GM21717 (cell line): ENCODE data around the gene NSF.
"Not testable (repeated sequence)": the region's sequence is repeated elsewhere in the genome, so short reads cannot be mapped to it uniquely, and the experiment has no call there.

Source experiments
- ATAC-seq: cut with Tn5 transposase; IDR thresholded peaks from one replicate; pipeline ENCODE4 v1.9.1; 2021; ENCODE audit warnings: mild to moderate bottlenecking, moderate library complexity; ENCODE audit not compliant: unreplicated experiment

Gene NSF

DNA sequence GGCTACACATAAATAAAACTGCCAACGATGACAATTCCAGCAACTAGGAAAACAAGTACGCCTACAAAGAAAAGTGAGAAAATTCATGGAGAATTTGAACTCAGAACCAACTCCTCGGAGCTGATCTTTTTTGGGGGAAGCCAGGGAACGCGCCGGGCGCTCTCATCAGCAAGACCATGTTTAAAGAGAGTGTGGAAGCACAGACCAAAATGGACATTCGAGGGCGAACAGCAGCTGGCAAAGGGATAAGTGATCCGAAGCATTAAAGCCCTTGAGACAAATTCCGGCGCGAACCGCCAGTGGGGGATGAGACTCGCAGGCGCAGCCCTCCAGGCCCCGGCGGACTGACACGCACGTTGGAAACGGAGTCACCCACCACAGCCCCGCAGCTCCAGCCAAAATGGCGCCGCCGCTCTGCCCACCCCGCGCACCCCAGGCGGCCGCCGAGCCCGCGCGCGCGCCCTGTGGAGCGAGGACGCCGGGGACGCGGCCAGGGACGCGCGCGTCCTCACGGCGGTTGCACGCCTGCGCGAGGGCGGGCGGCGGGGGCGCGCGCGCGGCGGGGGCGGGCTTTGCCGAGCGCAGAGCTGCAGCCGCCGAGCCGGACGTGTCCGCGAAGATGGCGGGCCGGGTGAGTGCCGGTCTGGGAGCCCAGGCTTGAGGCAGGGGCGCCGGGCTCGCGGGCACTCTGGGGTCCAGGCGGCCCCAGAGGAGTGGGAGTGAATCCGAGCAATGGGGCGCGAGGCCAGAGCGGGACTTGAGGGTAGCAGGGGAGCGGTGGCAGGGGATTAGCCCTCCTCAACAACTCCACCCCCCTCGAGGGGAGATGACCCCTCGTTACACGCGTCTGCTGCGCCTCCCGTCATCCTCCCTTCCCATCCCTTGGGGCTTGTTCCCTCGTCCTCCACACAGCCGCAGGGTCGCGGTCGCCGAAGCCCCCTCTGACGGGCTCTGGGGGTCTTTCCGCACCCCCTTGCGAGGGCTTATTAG is at the start of gene NSF:
Gene NSF (plus strand): TSS at position 513 of the 990 bp plus-strand sequence. CDS start 107 bp downstream, at position 620.
- ATAC-seq = peak; percentile 48

DNA sequence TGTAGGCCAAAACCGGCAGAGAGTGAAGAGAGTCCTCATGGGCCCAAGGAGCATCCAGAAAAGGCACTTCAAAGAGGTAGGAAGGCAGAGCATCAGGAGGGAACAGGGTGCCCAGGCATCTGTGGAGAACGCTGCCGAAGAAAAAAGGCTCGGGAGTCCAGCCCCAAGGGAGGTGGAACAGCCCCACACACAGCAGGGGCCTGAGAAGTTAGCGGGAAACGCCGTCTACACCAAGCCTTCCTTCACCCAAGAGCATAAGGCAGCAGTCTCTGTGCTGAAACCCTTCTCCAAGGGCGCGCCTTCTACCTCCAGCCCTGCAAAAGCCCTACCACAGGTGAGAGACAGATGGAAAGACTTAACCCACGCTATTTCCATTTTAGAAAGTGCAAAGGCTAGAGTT is 41.9 kb upstream of the NSF start:
- ATAC-seq = not testable (repeated sequence)

DNA sequence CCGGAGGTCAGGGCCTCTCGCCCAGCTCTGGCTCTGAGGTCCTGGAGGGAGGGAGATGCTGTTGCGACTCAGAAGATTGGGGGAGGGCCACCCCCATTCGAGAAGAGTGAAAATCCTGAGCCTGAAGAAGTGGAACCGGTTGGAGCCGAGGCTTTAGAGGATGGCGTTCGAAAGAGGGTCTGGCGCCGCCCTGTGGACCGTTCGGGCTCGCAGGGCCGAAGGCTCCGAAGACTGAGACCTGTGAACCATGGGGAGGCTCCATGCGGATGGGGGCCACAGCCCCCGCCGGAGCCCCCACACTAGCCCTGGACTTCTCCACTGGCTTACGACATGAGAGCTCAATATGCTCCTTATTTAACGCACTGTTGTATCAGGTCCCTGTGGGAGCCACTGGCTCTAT is 31.3 kb upstream of the NSF start:
- not testable (repeated sequence) for ATAC-seq

DNA sequence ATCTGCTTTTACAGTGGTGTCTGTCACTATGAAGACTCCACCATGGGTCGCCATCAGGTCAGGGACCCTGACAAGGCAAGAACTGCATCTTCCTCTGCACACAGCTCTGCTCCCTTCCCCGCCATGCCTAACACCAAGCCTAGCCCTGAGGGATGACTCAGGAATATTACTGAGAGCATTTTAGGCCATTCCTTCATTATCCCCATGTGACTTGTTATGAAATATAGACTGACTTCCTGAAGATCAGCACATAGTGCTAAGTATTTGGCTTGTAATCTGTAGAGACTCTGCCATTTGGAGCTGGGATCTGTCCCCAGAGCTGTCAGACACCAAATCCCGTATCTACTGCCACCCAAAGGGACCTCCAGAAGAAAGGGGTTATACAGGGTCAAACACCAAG is 30.4 kb upstream of the NSF start:
- ATAC-seq = not testable (repeated sequence)

DNA sequence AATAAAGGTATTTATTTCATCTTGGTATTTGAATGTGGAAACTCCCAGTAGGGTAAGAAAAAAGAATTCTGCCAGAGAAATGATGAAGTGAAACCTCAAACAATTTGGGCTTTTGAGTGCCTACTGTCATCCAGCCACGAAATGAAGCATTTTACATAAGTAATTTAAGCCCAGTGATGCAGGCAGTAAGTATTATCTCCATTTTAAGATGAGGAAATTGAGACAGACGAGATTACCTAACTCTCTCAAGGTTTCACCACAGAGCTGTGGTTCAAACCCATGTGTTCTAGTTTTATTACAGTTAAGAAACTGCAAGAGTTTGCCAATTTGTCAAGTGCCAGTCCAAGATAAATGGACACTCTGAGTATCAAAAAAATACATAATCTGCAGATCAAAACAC is 24.2 kb upstream of the NSF start:
- not testable (repeated sequence) for ATAC-seq

DNA sequence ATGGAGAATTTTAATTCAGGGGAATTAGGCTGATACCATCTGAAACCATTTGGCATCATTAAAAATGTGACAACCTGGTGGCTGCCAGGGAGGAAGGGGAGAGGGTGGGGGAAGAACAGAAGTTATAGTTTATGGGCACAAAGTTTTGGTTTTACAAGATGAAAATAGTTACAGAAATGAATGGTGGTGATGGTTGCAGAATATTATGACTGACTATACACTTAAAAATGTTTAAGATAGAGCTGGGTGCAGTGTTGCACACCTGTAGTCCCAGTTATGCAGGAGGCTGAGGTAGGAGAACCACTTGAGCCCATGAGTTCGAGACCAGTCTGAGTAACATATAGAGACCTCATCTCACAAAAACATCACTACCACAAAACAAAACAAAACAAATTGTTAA is 23.5 kb upstream of the NSF start:
- ATAC-seq = not testable (repeated sequence)

DNA sequence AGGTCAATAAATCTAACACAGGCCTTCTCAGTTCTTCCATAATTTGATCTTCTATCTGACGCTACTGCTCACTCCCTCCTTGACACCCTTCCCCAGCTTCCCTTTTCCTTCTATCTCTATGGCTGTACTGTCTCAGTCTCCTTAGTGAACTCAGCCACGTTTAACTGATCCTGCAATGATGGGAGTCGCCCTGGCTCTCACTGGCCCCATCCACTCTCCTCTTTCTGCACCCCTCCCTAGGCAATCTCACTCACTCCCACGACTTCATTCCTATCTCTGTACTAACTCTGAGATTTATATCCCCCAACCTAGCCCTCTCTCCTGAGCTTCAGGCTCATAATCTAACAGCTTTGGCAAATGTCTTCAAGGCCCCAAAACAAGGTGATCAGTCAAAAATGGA is 18.7 kb upstream of the NSF start:
- ATAC-seq = not testable (repeated sequence)

DNA sequence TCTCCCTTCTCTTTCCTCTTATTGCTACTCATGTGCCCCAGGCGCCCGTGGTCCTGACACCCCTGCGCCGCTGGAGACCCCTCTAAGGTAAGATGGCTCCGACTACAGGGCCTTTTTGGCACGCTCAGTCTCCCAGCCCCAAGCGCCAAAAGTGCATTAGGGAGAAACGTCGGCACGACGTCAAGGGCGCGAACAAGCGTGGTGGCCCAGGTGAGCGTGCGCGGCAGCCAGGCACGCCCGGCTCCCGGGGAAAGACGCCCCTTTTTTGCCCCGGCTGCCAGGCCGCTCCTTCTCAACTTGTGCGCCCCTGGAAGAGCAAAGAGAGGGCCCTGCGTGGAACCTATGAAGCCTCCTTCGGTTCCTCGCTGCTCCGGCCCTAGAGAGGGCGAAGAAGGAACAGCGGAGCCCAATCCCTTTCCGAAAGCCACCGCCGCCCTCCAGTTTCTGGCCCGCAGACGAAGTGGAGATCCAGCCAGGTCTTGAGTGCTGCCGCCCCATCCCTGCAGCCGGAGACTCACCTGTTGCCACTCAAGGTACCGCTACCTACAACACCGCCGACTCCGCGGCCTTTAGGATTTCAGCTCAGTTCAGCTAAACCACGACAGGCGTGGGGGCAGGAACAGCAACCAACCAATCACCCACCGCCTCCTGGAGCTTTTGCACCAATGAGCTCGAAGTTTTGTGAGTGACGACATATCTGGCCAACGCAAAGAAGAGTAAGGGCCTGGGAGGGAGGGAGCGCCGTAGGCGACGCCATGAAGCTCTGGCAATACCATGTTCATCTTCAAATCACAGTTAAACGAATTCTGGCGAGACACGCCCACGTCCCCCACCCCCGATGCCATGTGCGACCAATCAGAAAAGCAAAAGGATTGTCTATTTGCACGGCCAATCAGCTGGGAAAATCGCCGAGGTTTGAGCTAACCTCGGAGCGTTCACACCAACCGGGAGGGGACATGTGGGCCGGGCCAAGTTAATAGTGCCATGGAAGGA is 11.1 kb upstream of the NSF start, which contains the start of gene ARL17A:
Gene ARL17A (minus strand): TSS at position 609 of the 993 bp plus-strand sequence. CDS start 3,369 bp downstream, outside the sequence.
- ATAC-seq = peak; percentile 77

DNA sequence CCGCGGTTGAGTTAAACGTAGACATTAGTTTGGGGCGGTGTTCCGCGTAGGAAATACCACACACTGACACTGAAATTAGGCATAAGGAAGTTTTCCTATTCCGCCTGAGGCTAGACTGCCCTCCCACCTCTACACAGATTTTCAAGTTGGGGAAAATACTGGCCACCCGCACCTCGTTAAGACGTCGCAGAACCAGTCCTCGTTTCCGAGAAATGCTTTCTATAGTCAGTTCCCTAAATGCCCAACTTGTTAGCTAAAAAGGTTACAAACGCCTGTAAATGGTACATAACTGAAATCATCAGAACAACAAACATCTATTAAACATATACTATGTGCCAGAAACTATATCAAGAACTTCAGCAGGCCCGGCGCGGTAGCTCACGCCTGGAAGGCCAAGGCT is 10.4 kb upstream of the NSF start:
- ATAC-seq = not testable (repeated sequence)

DNA sequence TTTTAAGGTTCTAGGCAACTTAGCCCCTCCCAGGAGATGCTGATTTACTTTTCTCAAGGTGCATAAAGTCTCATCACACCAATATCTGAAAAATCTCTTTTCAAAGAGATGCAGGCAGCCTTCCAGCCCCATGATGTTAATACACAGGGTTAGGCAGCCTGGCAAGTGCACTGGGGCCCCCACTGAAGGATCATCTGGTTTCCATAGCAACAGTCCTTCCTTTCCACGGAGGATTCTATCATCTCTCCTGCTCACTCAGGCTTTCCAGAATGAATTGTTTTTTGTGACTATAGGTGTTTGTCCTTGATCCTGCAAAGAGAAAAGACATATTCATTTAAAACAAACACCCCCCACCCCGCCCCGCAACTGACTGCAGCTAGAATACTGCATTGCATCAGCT is 5.0 kb upstream of the NSF start:
- not testable (repeated sequence) for ATAC-seq

DNA sequence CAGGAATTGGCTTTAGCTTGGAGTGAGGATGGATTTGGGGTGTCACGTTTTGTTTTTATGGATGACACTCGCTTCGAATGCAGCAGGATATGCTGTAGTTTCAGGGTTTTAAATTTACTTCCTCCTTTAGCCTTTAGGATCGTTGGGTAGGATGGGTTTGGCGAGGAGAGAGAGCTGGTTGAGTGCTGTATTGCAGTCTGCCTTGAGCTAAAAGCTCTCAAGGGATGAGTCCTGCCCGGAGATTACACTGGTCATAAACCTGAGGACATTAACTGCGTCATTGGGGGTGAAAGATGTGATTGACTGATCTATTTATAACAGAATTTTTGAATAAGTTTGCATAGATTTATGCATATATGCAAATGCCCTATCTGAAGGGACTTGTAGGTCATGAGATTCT is 863 bp downstream of the NSF start:
- ATAC-seq = peak; percentile 44

DNA sequence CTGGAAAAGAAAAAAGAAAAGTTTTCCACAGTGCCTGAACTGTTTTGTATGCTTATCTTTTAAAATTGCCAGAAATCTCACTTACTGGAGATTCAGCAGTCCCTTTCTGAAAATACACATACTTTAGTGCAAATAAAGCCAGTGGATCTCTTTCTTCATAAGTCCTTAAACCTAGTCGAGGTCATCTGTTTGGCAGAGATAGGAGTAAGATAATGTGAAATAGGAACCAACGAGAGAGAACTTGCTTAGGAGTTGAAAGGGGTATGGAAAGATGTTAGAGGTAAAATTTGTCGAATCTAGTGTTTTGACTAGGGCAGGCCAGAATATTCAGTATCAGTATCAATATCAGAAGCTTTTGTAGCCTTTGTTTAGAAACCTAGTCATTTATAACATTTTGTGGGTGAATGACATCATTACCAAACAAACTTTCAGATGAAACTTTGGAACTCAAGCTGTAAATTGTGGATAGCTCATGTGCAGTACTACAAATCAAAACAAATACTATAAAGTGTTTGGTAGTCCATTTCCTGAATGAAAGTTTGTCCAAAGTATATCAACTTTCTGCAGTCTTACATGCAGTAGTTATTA is 8.0 kb downstream of the NSF start:
- ATAC-seq = peak; percentile 53

DNA sequence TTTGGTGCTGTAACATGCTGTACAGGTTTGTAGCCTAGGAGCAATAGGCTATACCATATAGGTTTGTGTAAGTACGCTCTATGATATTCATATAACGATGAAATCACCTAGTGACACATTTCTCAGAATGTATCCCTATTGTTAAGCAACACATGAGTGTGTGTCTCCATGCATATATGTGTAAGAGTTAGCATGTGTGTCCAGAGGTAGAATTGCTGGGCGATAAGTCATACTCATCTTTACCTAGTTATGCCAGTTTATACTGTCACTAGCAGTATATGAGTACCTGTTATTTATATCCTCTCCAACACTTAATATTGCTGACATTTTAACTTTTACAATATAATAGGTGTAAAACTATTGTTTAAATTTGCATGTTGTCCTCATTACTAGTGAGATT is 10.3 kb downstream of the NSF start:
- not testable (repeated sequence) for ATAC-seq

DNA sequence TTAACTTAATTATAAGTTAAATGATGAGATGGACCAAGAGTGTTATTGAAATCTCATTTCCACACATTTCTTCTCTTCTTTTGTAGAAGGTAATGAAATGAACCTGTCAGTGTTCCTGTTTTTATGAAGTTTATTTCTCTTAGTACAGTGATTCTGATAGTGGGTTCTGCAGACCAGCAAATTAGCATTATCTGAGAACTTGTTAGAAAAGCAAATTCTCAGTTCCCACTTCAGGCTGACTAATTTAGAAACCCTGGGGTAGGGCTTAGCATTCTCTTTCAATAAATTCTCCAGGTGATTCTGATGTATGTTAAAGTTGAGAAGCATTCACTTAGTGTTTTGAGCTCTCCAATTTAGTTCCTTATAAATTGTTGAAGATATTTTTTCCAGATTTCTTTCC is 12.7 kb downstream of the NSF start:
- not testable (repeated sequence) for ATAC-seq

DNA sequence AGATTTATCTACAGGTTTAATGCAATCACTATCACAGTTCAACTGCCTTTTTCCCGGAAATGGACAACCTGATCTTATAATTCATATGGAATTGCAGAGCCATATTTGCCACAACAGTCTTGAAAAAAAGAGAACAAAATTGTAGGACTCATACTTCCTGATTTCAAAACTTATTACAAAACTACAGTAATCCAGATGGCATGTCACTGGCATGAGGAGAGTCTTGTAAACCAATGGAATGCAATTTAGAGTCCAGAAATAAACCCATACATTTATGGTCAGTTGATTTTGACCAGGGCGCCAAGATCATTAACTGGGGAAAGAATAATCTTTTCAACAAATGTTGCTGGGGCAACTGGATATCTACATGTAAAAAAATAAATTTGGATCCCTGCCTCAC is 20.8 kb downstream of the NSF start:
- ATAC-seq = not testable (repeated sequence)

DNA sequence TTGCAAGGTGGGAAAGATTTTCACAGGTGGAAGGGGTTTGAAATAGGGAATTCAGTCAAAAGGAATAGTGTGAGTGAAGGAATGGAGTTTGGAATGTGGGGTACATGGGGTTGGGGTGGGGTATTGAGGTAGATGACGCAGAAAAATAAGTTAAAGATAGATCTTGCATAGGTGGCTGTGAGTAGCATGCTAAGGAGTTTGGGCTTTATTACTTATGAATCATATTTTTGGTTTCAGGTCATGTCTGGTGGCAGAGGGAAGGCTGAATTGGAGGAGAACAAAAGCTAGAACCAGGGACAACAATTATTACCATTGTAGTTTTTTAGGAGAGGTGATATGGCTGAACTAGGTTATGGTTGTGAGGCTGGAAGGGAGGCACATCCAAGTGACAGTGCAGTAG is 23.4 kb downstream of the NSF start:
- not testable (repeated sequence) for ATAC-seq

DNA sequence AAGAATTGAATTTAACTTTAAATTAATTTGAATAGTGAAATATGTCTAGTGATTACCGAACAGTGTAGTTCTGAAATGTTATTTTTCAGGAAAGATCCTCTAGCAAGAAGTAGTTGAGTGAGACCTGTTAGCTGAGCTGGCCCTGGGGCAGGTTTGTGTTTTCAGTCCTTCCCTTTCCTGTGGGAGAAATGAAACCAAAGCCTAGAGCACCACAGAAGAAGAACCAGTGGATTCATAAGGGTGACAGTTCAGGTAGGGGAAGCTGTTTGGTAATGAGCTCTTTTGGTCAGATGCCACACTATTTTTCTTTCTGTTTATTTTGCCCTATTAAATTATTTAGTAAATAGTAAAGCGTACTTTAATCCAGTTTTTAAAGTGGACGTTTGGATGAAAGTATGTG is 26.7 kb downstream of the NSF start:
- ATAC-seq = not testable (repeated sequence)

DNA sequence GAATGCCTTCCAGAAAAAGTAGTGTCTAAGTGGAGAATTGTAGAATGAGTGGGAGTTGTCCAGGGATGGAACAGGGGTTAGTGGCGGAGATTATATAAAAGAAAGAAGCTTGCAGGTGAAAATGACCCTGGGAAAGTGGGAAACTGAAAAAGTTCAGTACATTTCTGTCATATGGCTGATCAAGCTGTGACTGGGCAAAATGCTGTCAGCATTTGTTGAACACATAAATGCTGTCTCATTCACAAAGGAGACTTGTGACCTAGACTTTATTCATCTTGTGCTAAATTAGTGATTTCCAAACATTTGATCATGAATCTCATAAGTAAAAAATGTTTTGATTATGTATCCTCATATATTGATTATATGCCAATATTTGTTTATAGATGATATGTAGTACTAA is 28.5 kb downstream of the NSF start:
- ATAC-seq = not testable (repeated sequence)

DNA sequence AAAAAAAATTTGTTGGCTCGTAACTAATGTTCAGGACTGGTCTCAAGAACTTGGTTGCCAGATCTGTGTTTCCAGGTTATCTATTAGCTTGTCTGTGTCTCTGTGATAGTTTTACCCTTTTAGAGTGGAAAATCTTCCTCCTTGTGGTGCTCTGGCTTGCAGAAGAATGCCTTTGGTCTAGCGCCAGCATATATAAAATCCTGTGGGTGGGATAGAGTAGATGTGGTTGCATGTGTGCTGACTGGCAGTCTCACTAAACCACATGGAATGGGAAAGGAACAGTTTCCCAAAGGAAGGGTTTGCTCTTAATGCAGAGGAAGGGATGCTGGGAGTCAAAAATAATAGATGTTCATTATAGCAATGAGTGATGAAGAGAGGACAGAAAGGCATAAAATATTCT is 33.3 kb downstream of the NSF start:
- not testable (repeated sequence) for ATAC-seq

DNA sequence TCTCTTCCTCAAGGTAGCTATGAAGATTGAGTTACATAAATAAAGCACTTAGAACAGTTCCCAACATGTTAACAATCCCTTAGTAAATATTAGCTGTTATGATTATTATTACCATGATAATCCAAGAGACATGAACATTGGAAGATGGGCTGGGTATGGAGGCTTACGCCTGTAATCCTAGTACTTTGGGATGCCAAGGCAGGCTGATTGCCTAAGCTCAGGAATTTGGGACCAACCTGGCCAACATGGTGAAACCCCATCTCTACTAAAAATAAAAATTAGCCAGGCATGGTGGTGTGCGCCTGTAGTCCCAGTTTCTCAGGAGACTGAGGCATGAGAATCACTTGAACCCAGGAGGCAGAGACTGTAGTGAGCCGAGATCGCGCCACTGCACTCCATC is 34.3 kb downstream of the NSF start:
- ATAC-seq = not testable (repeated sequence)

DNA sequence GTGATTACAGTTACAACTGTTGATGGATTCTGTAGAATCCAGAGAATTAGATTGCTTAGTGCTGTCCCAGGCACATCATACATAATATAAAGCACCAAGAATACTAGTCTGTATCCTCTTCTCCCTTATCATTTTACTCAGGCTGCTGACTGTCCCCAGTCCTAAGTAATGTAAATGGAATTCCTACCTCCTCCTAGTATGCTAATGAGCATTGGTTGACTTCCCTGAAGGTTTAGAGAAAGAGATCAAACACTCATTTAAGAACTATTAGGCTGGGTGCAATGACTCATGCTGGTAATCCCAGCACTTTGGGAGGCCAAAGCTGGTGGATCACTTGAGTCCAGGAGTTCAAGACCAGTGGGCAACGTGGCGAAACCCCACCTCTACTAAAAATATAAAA is 37.0 kb downstream of the NSF start:
- ATAC-seq = not testable (repeated sequence)
